GM12878 (cell line): ENCODE results near the gene C8B.

Experiments used
- CTCF ChIP-seq, 3 experiments: IDR thresholded peaks in 2 of 3; conservative IDR thresholded peaks in 1 of 3; 2 replicates each; pipeline ENCODE4 v1.5.1; 2011; ENCODE audit warnings: low read depth in 3 of 3, low read length in 3 of 3, mild to moderate bottlenecking in 3 of 3, control low read depth in 2 of 3, moderate library complexity in 2 of 3, inconsistent platforms in 1 of 3, mixed read lengths in 1 of 3; ENCODE audit not compliant: control insufficient read depth in 2 of 3, insufficient read depth in 1 of 3; ENCODE audit errors: extremely low read depth in 1 of 3
- EZH2 ChIP-seq: IDR thresholded peaks from 2 replicates; pipeline ENCODE4 v1.6.1; 2012; ENCODE audit warnings: low read depth, mild to moderate bottlenecking, control low read depth, inconsistent platforms, low read length, borderline replicate concordance; ENCODE audit not compliant: control insufficient read depth
- FOS ChIP-seq: IDR thresholded peaks from 3 replicates; pipeline ENCODE4 v1.6.1; 2011; ENCODE audit warnings: borderline replicate concordance; ENCODE audit not compliant: insufficient read length; ENCODE audit errors: extremely low read depth
- GATAD2B ChIP-seq: fragments of 450-650 bp; conservative IDR thresholded peaks from 2 replicates; pipeline ENCODE4 v1.6.1; 2017; ENCODE audit warnings: low read depth, mild to moderate bottlenecking, moderate library complexity
- HCFC1 ChIP-seq: fragments of 150-350 bp; IDR thresholded peaks from 2 replicates; pipeline ENCODE4 v1.6.1; 2014; ENCODE audit warnings: low read length
- KAT2A ChIP-seq: conservative IDR thresholded peaks from 2 replicates; pipeline ENCODE4 v1.6.1; 2011; ENCODE audit warnings: low read depth, low read length; ENCODE audit not compliant: control insufficient read depth
- MLLT1 ChIP-seq: fragments of 450-650 bp; IDR thresholded peaks from 2 replicates; pipeline ENCODE4 v1.6.1; 2016; ENCODE audit warnings: mild to moderate bottlenecking
- TCF3 ChIP-seq: IDR thresholded peaks from 2 replicates; pipeline ENCODE4 v1.6.1; 2012; ENCODE audit warnings: low read depth, mild to moderate bottlenecking, low read length, borderline replicate concordance; ENCODE audit not compliant: insufficient read depth

- TF ChIP-seq HCFC1 (no peak), GATAD2B (no peak), FOS (no peak), KAT2A (no peak), CTCF (IDR thresholded peaks at IDR 0.05 in 2 of 3, conservative IDR thresholded peaks at IDR 0.05 in 1 of 3; ENCODE audit: control insufficient read depth in 2 of 3, extremely low read depth in 1 of 3, insufficient read depth in 1 of 3, low read depth in 3 of 3, low read length in 3 of 3) (no peak), MLLT1 (no peak), TCF3 (no peak), EZH2 (no peak)
Observed at GRCh38 chr1:56920591-56921001, 45.2 kb downstream of the C8B start.
